HG03060 (cell line): ENCODE data around the gene GADD45GIP1.
"Not testable (repeated sequence)": the region's sequence is repeated elsewhere in the genome, so short reads cannot be mapped to it uniquely, and the experiment has no call there.

ENCODE experiments used
- ATAC-seq: cut with Tn5 transposase; IDR thresholded peaks from one replicate; pipeline ENCODE4 v1.9.1; 2021; ENCODE audit warnings: low read depth, moderate number of reproducible peaks; ENCODE audit not compliant: unreplicated experiment

GADD45GIP1 gene

DNA sequence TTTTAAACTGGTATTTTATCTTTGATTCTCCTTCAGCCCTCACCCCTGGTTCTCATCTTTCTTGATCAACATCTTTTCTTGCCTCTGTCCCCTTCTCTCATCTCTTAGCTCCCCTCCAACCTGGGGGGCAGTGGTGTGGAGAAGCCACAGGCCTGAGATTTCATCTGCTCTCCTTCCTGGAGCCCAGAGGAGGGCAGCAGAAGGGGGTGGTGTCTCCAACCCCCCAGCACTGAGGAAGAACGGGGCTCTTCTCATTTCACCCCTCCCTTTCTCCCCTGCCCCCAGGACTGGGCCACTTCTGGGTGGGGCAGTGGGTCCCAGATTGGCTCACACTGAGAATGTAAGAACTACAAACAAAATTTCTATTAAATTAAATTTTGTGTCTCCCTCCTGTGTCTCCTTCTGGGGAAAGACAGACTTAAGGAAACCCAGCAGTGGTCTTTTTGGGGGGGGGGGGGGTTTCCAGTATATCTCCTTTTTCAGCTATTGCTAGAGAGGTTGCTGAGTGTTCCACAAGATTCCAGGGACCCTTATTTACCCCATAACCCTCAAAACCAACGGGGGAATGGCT is 12.8 kb downstream of the GADD45GIP1 start:
- no peak for ATAC-seq

DNA sequence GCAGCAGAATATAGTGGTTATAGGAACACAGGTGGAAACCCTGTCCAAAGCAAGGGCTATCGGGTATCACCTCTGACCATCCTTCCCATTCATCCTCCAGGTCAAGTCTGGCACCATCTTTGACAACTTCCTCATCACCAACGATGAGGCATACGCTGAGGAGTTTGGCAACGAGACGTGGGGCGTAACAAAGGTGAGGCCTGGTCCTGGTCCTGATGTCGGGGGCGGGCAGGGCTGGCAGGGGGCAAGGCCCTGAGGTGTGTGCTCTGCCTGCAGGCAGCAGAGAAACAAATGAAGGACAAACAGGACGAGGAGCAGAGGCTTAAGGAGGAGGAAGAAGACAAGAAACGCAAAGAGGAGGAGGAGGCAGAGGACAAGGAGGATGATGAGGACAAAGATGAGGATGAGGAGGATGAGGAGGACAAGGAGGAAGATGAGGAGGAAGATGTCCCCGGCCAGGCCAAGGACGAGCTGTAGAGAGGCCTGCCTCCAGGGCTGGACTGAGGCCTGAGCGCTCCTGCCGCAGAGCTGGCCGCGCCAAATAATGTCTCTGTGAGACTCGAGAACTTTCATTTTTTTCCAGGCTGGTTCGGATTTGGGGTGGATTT is 13.5 kb downstream of the GADD45GIP1 start:
- no peak for ATAC-seq

DNA sequence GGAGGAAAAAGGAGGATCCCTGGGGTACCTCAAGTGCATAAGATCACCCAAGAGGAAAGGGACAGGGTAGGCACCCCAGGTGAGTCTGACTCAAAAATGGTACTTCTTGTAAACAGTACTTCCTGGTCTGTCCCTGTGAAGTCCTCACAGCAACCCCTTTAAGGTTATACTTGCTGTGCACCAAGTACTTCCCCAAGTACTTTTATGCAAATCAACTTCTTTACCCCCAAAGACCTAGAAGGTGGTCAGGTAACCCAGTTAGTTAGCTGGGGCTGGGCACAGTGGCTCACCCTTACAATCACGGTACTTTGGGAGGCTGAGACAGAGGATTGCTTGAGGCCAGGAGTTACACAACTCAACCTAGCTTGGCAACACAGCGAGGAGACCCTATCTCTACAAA is 16.1 kb downstream of the GADD45GIP1 start:
- no peak for ATAC-seq

DNA sequence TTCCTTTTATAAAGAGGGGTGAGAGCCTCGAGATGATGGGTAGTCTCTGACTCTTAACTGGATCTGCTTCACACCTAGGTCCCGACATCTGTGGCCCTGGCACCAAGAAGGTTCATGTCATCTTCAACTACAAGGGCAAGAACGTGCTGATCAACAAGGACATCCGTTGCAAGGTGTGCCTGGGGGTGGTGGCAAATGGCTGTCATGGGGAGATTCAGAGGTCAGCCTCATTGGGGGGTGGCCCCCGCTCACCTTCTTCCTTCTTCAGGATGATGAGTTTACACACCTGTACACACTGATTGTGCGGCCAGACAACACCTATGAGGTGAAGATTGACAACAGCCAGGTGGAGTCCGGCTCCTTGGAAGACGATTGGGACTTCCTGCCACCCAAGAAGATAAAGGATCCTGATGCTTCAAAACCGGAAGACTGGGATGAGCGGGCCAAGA is 17.0 kb downstream of the GADD45GIP1 start:
- no peak for ATAC-seq

DNA sequence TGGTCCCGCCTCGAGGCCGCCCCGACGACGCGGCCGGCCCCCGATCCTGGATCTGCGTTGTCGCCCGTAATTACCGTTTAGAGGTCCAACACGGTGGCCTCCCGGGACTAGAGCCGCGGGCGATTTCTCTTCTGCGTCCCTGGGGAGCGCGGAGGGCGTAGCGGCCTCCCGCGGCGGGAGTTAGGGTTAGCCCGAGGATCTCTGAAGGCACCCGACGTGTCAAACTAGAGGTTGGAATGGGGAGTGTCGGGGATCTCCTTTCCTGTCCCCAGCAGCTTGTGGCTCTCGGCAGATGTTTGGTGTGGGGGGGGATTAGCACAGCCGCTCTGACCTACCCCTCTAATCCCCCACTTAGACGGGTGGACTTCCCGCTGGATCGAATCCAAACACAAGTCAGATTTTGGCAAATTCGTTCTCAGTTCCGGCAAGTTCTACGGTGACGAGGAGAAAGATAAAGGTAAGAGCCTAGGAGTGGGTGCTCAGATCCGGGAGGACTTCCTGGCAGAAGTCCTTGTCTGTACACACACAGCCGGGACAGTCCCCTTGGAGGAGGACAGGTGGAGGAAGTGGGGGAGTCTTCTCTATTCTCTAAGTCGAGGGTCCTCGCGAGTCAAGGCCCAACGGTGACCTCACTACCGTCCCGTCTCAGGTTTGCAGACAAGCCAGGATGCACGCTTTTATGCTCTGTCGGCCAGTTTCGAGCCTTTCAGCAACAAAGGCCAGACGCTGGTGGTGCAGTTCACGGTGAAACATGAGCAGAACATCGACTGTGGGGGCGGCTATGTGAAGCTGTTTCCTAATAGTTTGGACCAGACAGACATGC is 18.0 kb downstream of the GADD45GIP1 start:
- peak; percentile 3 for ATAC-seq

GRCh38 chr19:12937927-12938778 is 18.9 kb downstream of the GADD45GIP1 start, which contains the start of gene CALR:
Gene CALR, plus strand, starts transcription at chr19:12938609. Its CDS starts 71 bp downstream, at chr19:12938680.
- peak; percentile 67 for ATAC-seq

DNA sequence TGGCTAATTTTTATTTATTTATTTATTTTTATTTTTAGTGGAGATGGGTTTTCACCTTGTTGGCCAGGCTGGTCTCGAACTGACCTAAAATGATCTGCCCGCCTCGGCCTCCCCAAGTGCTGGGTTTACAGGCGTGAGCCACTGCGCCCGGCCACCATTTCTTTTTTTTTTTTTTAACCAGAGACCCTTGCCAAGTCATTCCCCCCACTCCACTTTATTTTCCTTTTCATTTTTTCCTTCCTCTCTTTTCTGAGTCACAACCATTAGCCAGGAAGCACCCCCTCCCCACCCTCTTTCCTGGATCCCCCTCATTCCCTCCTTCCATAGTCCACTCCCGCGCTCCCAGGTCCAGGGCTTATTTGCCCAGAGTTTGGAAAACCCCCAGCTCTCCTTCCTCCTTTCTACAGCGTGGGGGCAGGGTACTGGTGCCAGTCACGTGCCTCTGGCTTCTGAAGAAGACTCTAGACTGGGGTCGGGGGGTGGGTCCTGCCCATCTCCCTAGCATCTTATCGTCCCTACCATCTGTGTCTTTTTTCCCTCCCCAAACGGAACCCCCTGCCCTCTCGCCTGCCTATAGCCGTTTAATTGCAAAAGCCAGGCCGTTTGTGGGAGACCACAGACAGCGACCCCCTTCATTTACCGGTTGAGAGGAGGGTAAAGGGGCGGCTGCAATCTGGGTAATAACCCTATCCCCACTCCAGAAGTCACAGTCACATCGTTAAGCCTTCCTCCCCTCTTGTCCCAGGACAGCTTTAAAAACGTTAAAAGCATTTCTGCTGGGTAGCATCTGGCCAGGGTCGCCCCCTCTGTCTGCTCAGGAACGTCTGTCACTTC is 19.7 kb downstream of the GADD45GIP1 start:
- no peak for ATAC-seq

DNA sequence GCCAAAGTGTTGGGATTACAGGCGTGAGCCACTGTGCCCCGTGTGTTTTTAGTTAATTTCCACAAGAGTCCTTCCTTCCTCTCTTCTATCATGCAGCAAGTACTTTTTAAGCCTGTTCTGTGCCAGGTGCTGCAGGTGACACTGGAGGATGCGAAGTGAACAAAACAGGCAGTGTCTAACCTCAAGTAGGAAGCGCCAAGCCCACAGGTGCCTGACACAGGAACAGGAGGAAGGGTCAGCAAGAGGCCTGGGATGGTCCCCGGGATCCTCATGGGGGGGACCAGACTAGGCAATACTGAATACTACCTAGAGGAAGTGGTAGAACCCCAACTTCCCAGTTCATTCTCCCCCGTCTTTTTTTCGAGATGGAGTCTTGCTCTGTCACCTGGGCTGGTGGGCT is 20.4 kb downstream of the GADD45GIP1 start:
- no peak for ATAC-seq

- ATAC-seq = no peak
Measured at GRCh38 chr19:12935071-12935470, 22.0 kb downstream of the GADD45GIP1 start.

DNA sequence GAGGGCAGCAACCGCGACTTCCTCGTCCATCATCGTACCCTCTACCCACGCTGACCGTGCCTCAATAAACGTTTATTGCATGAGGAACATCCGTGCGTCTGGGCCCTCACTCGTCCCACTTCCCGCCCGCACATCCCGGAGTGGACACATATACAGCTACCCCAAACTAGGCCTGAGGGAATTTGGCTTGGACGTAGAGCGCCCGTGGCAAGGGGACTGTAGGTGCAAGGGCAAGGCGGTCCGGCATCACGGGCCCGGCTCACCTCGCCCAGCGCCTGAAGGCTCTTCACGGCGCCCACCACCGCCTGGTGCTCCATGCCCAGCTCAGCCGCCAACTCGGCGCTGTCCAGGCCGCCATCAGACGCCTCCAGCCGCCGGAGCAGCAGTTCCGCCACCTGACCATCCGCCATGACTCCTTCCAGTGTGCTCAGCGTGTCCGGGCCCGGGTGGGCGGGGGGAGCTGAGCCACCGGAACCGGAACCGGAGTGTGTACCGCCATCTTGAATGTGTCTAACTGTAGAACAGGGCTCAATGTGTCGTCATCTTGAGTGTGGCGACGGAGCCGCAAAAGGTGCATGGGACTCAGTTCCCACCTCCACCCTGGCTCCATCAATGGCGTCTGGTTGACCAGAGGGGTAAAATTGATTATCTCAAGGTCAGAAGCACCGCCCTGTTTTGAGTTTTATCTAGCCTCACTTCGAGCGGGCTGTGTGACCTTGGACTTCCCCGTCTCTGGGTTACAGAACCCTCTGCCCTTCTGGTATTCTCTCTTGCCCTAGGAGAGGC is 23.5 kb downstream of the GADD45GIP1 start, which contains the start of gene FARSA:
FARSA (minus strand) TSS at position 425 of the 786 bp plus-strand sequence; CDS start at position 410, 15 bp downstream.
- ATAC-seq = no peak

GRCh38 chr19:12932392-12933286 is 24.4 kb downstream of the GADD45GIP1 start:
- ATAC-seq = no peak

GRCh38 chr19:12930002-12930645 is 26.9 kb downstream of the GADD45GIP1 start:
- no peak for ATAC-seq

DNA sequence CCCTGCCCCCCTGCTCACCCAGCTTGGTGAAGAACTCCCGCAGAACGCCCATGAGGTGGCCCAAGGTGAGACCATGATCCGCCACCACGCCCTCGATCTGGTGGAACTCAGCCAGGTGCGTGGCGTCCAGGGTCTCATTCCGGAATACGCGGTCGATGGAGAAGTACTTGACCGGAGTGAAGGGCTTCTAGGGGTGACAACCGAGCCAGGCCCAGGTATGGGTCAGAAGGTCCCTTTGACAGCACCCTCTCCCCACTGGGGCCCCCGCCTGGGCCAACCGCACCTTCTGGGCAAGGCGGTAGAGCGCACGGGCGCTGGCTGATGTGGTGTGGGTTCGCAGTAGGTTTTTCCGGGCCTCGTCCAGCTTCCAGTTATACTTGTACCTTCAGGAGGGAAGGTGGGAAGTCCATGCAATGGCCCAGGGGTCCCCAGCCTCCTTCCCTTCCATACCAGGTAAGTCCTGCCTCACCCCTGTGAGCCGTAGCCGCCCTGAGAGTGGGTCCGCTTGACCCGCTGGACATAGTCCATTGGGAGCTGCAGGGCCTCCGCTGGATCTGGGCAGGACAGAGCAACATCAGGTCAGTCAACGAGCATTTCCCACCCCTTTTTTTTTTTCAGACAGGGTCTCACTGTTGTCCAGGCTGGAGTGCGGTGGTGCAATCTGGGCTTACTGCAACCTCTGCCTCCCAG is 32.3 kb downstream of the GADD45GIP1 start:
- no peak for ATAC-seq

GRCh38 chr19:12922959-12923358 is 34.1 kb downstream of the GADD45GIP1 start:
- no peak for ATAC-seq

DNA sequence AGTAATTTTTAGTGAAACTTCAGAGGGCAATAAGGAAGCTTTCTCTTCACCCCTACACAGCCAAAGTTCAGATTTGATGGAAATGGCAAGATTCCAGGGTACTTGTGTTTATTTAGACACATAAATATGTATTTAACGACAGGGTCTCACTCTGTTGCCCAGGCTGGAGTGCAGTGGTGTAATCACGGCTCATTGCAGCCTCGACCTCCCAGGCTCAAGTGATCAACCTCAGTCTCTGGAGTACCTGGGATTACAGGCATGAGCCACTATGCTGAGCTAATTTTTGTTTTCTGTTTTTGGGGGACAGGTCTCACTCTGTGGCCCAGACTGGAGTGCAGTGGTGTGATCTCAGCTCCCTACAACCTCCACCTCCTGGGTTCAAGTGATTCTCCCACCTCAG is 36.0 kb downstream of the GADD45GIP1 start:
- ATAC-seq = no peak

- ATAC-seq = no peak
Measured at GRCh38 chr19:12918253-12918652, 38.8 kb downstream of the GADD45GIP1 start.

DNA sequence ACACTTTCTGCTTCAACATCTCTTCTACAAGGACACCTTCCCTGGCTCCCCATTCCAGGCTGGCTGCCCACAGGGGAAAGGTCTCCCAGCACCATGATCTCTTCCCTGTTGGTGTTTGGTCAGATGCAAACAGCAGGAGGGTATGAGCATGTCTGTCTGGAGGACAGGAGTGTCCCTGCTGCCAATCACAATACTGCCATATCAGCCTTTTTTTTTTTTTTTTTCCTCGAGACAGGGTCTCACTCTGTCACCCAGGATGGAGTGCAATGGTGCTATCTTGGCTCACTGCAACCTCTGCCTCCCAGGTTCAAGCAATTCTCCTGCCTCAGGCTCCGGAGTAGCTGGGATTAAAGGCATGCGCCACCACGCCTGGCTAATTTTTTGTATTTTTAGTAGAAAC is 41.2 kb downstream of the GADD45GIP1 start:
- ATAC-seq = not testable (repeated sequence)
